HG03354 (cell line): ENCODE measurements around the gene SHB.

Experiments used
- ATAC-seq: cut with Tn5 transposase; IDR thresholded peaks from one replicate; pipeline ENCODE4 v1.9.1; 2021; ENCODE audit warnings: mild to moderate bottlenecking; ENCODE audit not compliant: unreplicated experiment, poor library complexity, severe bottlenecking

Gene SHB

GRCh38 chr9:38029915-38030638 lies 39.0 kb downstream of the SHB start:
- ATAC-seq, result no peak

GRCh38 chr9:38027714-38028113 lies 41.3 kb downstream of the SHB start:
- no peak for ATAC-seq

GRCh38 chr9:38026840-38027527 lies 42.0 kb downstream of the SHB start:
- ATAC-seq, result no peak

- no peak for ATAC-seq
Measured at GRCh38 chr9:38026021-38026809, 42.8 kb downstream of the SHB start.

- ATAC-seq, result no peak
Measured at GRCh38 chr9:38025166-38025565, 43.9 kb downstream of the SHB start.

- ATAC-seq, result no peak
Measured at GRCh38 chr9:38024036-38024681, 44.9 kb downstream of the SHB start.

- ATAC-seq, result no peak
Measured at GRCh38 chr9:38023661-38024035, 45.4 kb downstream of the SHB start.

GRCh38 chr9:38022995-38023394 lies 46.0 kb downstream of the SHB start:
- ATAC-seq, result no peak

- ATAC-seq, result no peak
Measured at GRCh38 chr9:38022203-38022895, 46.7 kb downstream of the SHB start.

- ATAC-seq, result no peak
Measured at GRCh38 chr9:38020151-38021076, 48.6 kb downstream of the SHB start.

- no peak for ATAC-seq
Measured at GRCh38 chr9:38019731-38020130, 49.3 kb downstream of the SHB start.

GRCh38 chr9:38018958-38019602 lies 49.9 kb downstream of the SHB start:
- no peak for ATAC-seq

GRCh38 chr9:38018241-38018957 lies 50.6 kb downstream of the SHB start:
- ATAC-seq, result no peak

GRCh38 chr9:38017885-38018186 lies 51.2 kb downstream of the SHB start:
- no peak for ATAC-seq

- ATAC-seq, result no peak
Measured at GRCh38 chr9:38017149-38017884, 51.7 kb downstream of the SHB start.

- ATAC-seq, result no peak
Measured at GRCh38 chr9:38016375-38017135, 52.5 kb downstream of the SHB start.
